GM23338 (cell line): ENCODE results near the gene SEZ6. TPM values are rescaled to one million over a fixed set of nuclear protein-coding genes. Genes with fewer than 3 reads are reported as not detected.

ENCODE experiments used
- ATAC-seq: fragments of 200-7000 bp; cut with Tn5 transposase; 3 replicates; pipeline ENCODE4 v1.9.1; 2020
- DNase-seq: peaks from one replicate; pipeline ENCODE4 v3.0.0-alpha.2; 2015; ENCODE audit warnings: low spot score
- H2AFZ ChIP-seq: fragments of 200-600 bp; sonication (generic); 2 replicates; pipeline ENCODE4 v1.8.0; 2016; ENCODE audit warnings: antibody characterized with exemption, mild to moderate bottlenecking, moderate library complexity
- H3F3A ChIP-seq: fragments of 200-600 bp; sonication (generic); replicated peaks from 2 replicates; pipeline ENCODE4 v1.8.0; 2017; ENCODE audit warnings: antibody characterized with exemption, mixed run types, low read depth
- H3K27ac ChIP-seq: fragments of 200-600 bp; sonication (generic); 2 replicates; pipeline ENCODE4 v1.6.1; 2016; ENCODE audit warnings: low read depth
- H3K27me3 ChIP-seq: fragments of 200-600 bp; sonication (generic); 2 replicates; pipeline ENCODE4 v1.8.0; 2016; ENCODE audit warnings: mild to moderate bottlenecking, mixed run types, moderate library complexity; ENCODE audit not compliant: insufficient read depth
- H3K36me3 ChIP-seq: fragments of 200-600 bp; sonication (generic); 2 replicates; pipeline ENCODE4 v1.8.0; 2016; ENCODE audit warnings: mild to moderate bottlenecking; ENCODE audit not compliant: insufficient read depth
- H3K4me1 ChIP-seq: fragments of 200-600 bp; sonication (generic); 2 replicates; pipeline ENCODE4 v1.8.0; 2016; ENCODE audit warnings: mild to moderate bottlenecking, moderate library complexity; ENCODE audit not compliant: insufficient read depth
- H3K4me2 ChIP-seq: fragments of 200-600 bp; sonication (generic); 2 replicates; pipeline ENCODE4 v1.7.1; 2017; ENCODE audit warnings: mixed run types
- H3K4me3 ChIP-seq: fragments of 200-600 bp; sonication (generic); 2 replicates; pipeline ENCODE4 v1.6.1; 2016; ENCODE audit warnings: mixed run types
- H3K79me2 ChIP-seq: fragments of 200-600 bp; sonication (generic); replicated peaks from 2 replicates; pipeline ENCODE4 v1.8.0; 2017; ENCODE audit warnings: mild to moderate bottlenecking; ENCODE audit not compliant: insufficient read depth
- H3K9me2 ChIP-seq: fragments of 200-600 bp; sonication (generic); 2 replicates; pipeline ENCODE4 v1.8.0; 2017; ENCODE audit not compliant: insufficient read depth
- H4K20me1 ChIP-seq: fragments of 200-600 bp; sonication (generic); replicated peaks from 2 replicates; pipeline ENCODE4 v1.8.0; 2017; ENCODE audit warnings: mild to moderate bottlenecking; ENCODE audit not compliant: insufficient read depth
- H3K27ac Mint-ChIP-seq: 2 replicates; pipeline ENCODE4 v1.8.0; 2020; ENCODE audit warnings: inconsistent platforms, mild to moderate bottlenecking, moderate library complexity, mixed read lengths
- H3K27me3 Mint-ChIP-seq: 3 replicates; pipeline ENCODE4 v1.8.0; 2022; ENCODE audit warnings: low read depth, mild to moderate bottlenecking, moderate library complexity, mixed read lengths, inconsistent platforms; ENCODE audit not compliant: insufficient read depth, poor library complexity
- H3K36me3 Mint-ChIP-seq: 3 replicates; pipeline ENCODE4 v1.8.0; 2021; ENCODE audit warnings: low read depth, mild to moderate bottlenecking, inconsistent platforms, moderate library complexity, mixed read lengths
- H3K4me1 Mint-ChIP-seq: 3 replicates; pipeline ENCODE4 v1.8.0; 2020; ENCODE audit warnings: mild to moderate bottlenecking, inconsistent platforms, mixed read lengths
- H3K4me3 Mint-ChIP-seq: 3 replicates; pipeline ENCODE4 v1.8.0; 2021; ENCODE audit warnings: moderate library complexity, mild to moderate bottlenecking, inconsistent platforms, mixed read lengths
- H3K9me3 Mint-ChIP-seq: 3 replicates; pipeline ENCODE4 v1.8.0; 2020; ENCODE audit warnings: moderate library complexity, mild to moderate bottlenecking, inconsistent platforms, mixed read lengths
- CREB1 ChIP-seq: fragments of 250-450 bp; sonication (Bioruptor Pico); IDR thresholded peaks from 2 replicates; pipeline ENCODE4 v1.5.0; 2020; ENCODE audit warnings: low read depth, mild to moderate bottlenecking, moderate library complexity
- CTCF ChIP-seq, 2 experiments: fragments of 200-600 bp in 1 of 2; sonication (generic) in 1 of 2; conservative IDR thresholded peaks; 2 replicates each; pipeline versions ENCODE4 v1.5.1 to v1.6.1; 2016 to 2017; ENCODE audit warnings: antibody characterized with exemption in 2 of 2, low read depth in 2 of 2, mild to moderate bottlenecking in 2 of 2, moderate library complexity in 1 of 2
- ETS1 ChIP-seq: IDR thresholded peaks from 2 replicates; pipeline ENCODE4 v1.6.1; 2016; ENCODE audit warnings: antibody characterized with exemption
- EZH2 ChIP-seq: fragments of 200-600 bp; sonication (generic); IDR thresholded peaks from one replicate; pipeline ENCODE4 v1.8.0; 2017; ENCODE audit warnings: antibody characterized with exemption, mild to moderate bottlenecking, low read depth; ENCODE audit not compliant: unreplicated experiment
- EZH2phosphoT487 ChIP-seq: fragments of 200-600 bp; sonication (generic); IDR thresholded peaks from one replicate; pipeline ENCODE4 v1.8.1; 2018; ENCODE audit warnings: antibody characterized with exemption; ENCODE audit not compliant: unreplicated experiment
- JUNB ChIP-seq: IDR thresholded peaks from one replicate; pipeline ENCODE4 v1.6.1; 2016; ENCODE audit warnings: antibody characterized with exemption; ENCODE audit not compliant: unreplicated experiment
- NANOG ChIP-seq: IDR thresholded peaks from 2 replicates; pipeline ENCODE4 v1.6.1; 2016; ENCODE audit warnings: antibody characterized with exemption, borderline replicate concordance
- POLR2AphosphoS5 ChIP-seq: IDR thresholded peaks from 2 replicates; pipeline ENCODE4 v1.6.1; 2016; ENCODE audit warnings: antibody characterized with exemption, low read depth
- REST ChIP-seq: IDR thresholded peaks from one replicate; pipeline ENCODE4 v1.6.1; 2018; ENCODE audit warnings: antibody characterized with exemption; ENCODE audit not compliant: unreplicated experiment
- STAT1 ChIP-seq: IDR thresholded peaks from one replicate; pipeline ENCODE4 v1.6.1; 2016; ENCODE audit warnings: antibody characterized with exemption; ENCODE audit not compliant: unreplicated experiment
- ZNF114 ChIP-seq: fragments of 250-450 bp; sonication (Bioruptor Pico); IDR thresholded peaks from 2 replicates; pipeline ENCODE4 v1.5.0; 2020; ENCODE audit warnings: mild to moderate bottlenecking, moderate library complexity
- ZNF331 ChIP-seq: fragments of 250-450 bp; sonication (Bioruptor Pico); IDR thresholded peaks from 2 replicates; pipeline ENCODE4 v1.5.0; 2020; ENCODE audit warnings: low read depth, mild to moderate bottlenecking, moderate library complexity
- ZNF462 ChIP-seq: fragments of 250-450 bp; sonication (Bioruptor Pico); IDR thresholded peaks from 2 replicates; pipeline ENCODE4 v1.5.0; 2020; ENCODE audit warnings: mild to moderate bottlenecking, moderate library complexity
- polyA plus RNA-seq: library from polyadenylated mRNA; unstranded; fragments of >200 nt; fragmentation: Nextera tagmentation; extraction: Ambion mirVana; gene quantifications from 2 replicates; pipeline ENCODE4 v1.2.1, GENCODE V29; 2016
- total RNA-seq: library from RNA; depleted of rRNA; stranded (reverse); fragments of >200 nt; shearing (Covaris generic); gene quantifications from 2 replicates; pipeline ENCODE4 v1.2.3, GENCODE V29; 2014

The SEZ6 gene
- total and polyA plus RNA-seq, 2 experiments from 2014 or later: 1.0 to 6.5 TPM

- Histone ChIP-seq H4K20me1 (no peaks in the 10 kb centered on the region), H3K27me3 (peaks cover 5% of the 10 kb centered on the region; the same call in 1 of the 2 replicates), H3K27ac (no peak overlapping the region), H3F3A (peaks cover 1% of the 10 kb centered on the region), H3K36me3 (no peaks in the 10 kb centered on the region), H3K4me1 (peaks cover 39% of the 10 kb centered on the region), H3K4me2 (no peak overlapping the region), H3K79me2 (no peaks in the 10 kb centered on the region), H3K4me3 (no peak overlapping the region), H2AFZ (no peak overlapping the region), H3K9me2 (no peaks in the 10 kb centered on the region)
- ATAC-seq (no peak), DNase-seq (no peak)
- Mint-ChIP-seq H3K4me3 (no peak overlapping the region), H3K27ac (no peak overlapping the region), H3K9me3 (no peaks in the 10 kb centered on the region), H3K36me3 (no peaks in the 10 kb centered on the region), H3K27me3 (peaks cover 21% of the 10 kb centered on the region), H3K4me1 (peaks cover 39% of the 10 kb centered on the region)
- TF ChIP-seq ZNF331 (CRISPR knock-in tag): no peak
- no peak for TF ChIP-seq ZNF462 (CRISPR knock-in tag)
- TF ChIP-seq REST: no peak
- no peak for TF ChIP-seq CREB1 (CRISPR knock-in tag)
- TF ChIP-seq EZH2: no peak
- TF ChIP-seq JUNB: no peak
- no peak for TF ChIP-seq ETS1
- TF ChIP-seq POLR2AphosphoS5: no peak
- TF ChIP-seq EZH2phosphoT487: no peak
- TF ChIP-seq CTCF (conservative IDR thresholded peaks at IDR 0.05; ENCODE audit: low read depth in 2 of 2): no peak
- no peak for TF ChIP-seq ZNF114 (CRISPR knock-in tag)
- no peak for TF ChIP-seq NANOG
- TF ChIP-seq STAT1: no peak
Observed at GRCh38 chr17:29024316-29024952, 18.6 kb upstream of the SEZ6 start.
